Osteoblast (primary cell): ENCODE measurements around the gene SUMO3. TPM values are rescaled to one million over a fixed set of nuclear protein-coding genes. Genes with fewer than 3 reads are reported as not detected.

Experiments used
- DNase-seq: peaks from one replicate; pipeline ENCODE4 v3.0.0; 2011; ENCODE audit warnings: low spot score, mixed read lengths; ENCODE audit not compliant: insufficient read length; ENCODE audit errors: missing footprints
- H2AFZ ChIP-seq: 2 replicates; pipeline ENCODE4 v1.6.0; 2011; ENCODE audit warnings: mild to moderate bottlenecking, low read length
- H3K27ac ChIP-seq: 2 replicates; pipeline ENCODE4 v1.5.1; 2011; ENCODE audit warnings: mild to moderate bottlenecking, low read depth, low read length, moderate library complexity
- H3K27me3 ChIP-seq: 2 replicates; pipeline ENCODE4 v1.6.0; 2012; ENCODE audit warnings: mild to moderate bottlenecking, control low read depth, inconsistent platforms, low read length, moderate library complexity; ENCODE audit not compliant: insufficient read depth
- H3K36me3 ChIP-seq: 2 replicates; pipeline ENCODE4 v1.5.1; 2011; ENCODE audit warnings: mild to moderate bottlenecking, low read length, control low read depth, moderate library complexity; ENCODE audit not compliant: insufficient read depth
- H3K4me1 ChIP-seq: 2 replicates; pipeline ENCODE4 v1.5.1; 2011; ENCODE audit warnings: mild to moderate bottlenecking, low read length, control low read depth, moderate library complexity; ENCODE audit not compliant: insufficient read depth
- H3K4me2 ChIP-seq: 2 replicates; pipeline ENCODE4 v1.6.0; 2011; ENCODE audit warnings: mild to moderate bottlenecking, low read length; ENCODE audit not compliant: insufficient read depth
- H3K4me3 ChIP-seq: fragments of 200-600 bp; sonication (generic); 3 replicates; pipeline ENCODE4 v1.5.1; 2012; ENCODE audit warnings: mild to moderate bottlenecking, low read length, inconsistent platforms; ENCODE audit not compliant: insufficient read depth
- H3K79me2 ChIP-seq: 2 replicates; pipeline ENCODE4 v1.6.0; 2012; ENCODE audit warnings: mild to moderate bottlenecking, low read length, control low read depth, inconsistent platforms; ENCODE audit not compliant: insufficient read depth
- H3K9me3 ChIP-seq: 2 replicates; pipeline ENCODE4 v1.5.1; 2011; ENCODE audit warnings: low read depth, low read length, control low read depth
- H4K20me1 ChIP-seq: 2 replicates; pipeline ENCODE4 v1.6.0; 2012; ENCODE audit warnings: mild to moderate bottlenecking, low read length, control low read depth; ENCODE audit not compliant: insufficient read depth
- total RNA-seq: library from RNA; depleted of rRNA; stranded (reverse); fragments of >200 nt; gene quantifications from 2 replicates; pipeline ENCODE4 v1.2.3, GENCODE V29; 2012
- TF ChIP-seq, protein P1 (sequence below): IDR thresholded peaks from 2 replicates; pipeline ENCODE4 v1.5.1; 2011; ENCODE audit warnings: mild to moderate bottlenecking, low read depth, low read length, moderate library complexity; ENCODE audit errors: extremely low read depth

Gene SUMO3
- total RNA-seq, 1 donor = 80.7 TPM

DNA sequence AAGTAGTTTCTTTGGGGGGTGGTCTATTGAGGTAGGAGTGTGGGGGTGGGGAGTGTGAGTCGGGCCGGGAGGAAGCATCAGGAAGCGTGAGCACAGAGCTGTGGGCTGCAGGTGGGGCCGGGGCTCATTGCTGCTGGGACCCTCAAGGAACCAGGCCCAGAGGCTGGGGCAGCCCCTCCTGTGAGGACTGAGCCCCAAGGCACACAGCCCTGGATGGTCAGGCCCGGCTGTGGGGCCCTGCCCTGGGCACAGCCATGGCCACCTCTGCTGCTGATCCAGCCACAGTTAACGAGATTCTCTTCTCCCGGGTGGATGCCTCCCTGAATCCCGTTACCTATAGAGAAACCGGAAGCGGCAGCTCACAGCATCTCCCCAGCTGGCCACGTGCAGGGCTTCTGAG lies 22.9 kb upstream of the SUMO3 start:
- TF ChIP-seq, protein P1, sequence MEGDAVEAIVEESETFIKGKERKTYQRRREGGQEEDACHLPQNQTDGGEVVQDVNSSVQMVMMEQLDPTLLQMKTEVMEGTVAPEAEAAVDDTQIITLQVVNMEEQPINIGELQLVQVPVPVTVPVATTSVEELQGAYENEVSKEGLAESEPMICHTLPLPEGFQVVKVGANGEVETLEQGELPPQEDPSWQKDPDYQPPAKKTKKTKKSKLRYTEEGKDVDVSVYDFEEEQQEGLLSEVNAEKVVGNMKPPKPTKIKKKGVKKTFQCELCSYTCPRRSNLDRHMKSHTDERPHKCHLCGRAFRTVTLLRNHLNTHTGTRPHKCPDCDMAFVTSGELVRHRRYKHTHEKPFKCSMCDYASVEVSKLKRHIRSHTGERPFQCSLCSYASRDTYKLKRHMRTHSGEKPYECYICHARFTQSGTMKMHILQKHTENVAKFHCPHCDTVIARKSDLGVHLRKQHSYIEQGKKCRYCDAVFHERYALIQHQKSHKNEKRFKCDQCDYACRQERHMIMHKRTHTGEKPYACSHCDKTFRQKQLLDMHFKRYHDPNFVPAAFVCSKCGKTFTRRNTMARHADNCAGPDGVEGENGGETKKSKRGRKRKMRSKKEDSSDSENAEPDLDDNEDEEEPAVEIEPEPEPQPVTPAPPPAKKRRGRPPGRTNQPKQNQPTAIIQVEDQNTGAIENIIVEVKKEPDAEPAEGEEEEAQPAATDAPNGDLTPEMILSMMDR = no peak
- H3K27ac ChIP-seq = no peak overlapping the region
- no peak overlapping the region for H3K4me3 ChIP-seq
- no peaks in the 10 kb centered on the region for H3K9me3 ChIP-seq
- no peaks in the 10 kb centered on the region for H3K79me2 ChIP-seq
- H3K27me3 ChIP-seq = peaks cover 18% of the 10 kb centered on the region
- no peaks in the 10 kb centered on the region for H4K20me1 ChIP-seq
- H2AFZ ChIP-seq = no peak overlapping the region
- no peak overlapping the region for H3K4me2 ChIP-seq
- no peak for DNase-seq
- peaks cover 9% of the 10 kb centered on the region for H3K4me1 ChIP-seq
- no peaks in the 10 kb centered on the region for H3K36me3 ChIP-seq

DNA sequence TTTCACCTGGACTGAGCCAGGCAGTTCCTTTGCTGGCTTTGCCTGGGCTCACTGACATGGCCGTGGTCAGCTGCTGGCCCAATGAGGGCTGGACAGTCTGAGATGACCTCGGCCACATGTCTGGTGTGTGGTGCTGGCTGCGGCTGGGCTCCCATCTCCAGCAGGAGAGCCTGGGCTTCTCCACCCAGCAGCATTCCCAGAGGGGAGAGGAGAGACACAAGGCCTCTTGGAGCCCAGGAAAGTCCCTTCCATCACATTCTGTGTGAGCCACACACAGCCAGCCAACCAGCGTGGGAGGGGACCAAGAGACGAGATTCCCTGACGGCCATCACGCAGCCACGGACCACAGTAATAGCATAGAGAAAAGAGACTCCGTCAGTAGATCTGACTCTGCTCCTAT lies 21.1 kb upstream of the SUMO3 start:
- DNase-seq = no peak
- Histone ChIP-seq H3K9me3 (no peaks in the 10 kb centered on the region), H3K36me3 (no peaks in the 10 kb centered on the region), H4K20me1 (no peaks in the 10 kb centered on the region), H3K79me2 (no peaks in the 10 kb centered on the region), H2AFZ (no peak overlapping the region), H3K27me3 (peaks cover 10% of the 10 kb centered on the region), H3K4me2 (no peak overlapping the region), H3K27ac (no peak overlapping the region), H3K4me1 (peaks cover 4% of the 10 kb centered on the region), H3K4me3 (no peak overlapping the region)
- TF ChIP-seq, protein P1 = no peak

DNA sequence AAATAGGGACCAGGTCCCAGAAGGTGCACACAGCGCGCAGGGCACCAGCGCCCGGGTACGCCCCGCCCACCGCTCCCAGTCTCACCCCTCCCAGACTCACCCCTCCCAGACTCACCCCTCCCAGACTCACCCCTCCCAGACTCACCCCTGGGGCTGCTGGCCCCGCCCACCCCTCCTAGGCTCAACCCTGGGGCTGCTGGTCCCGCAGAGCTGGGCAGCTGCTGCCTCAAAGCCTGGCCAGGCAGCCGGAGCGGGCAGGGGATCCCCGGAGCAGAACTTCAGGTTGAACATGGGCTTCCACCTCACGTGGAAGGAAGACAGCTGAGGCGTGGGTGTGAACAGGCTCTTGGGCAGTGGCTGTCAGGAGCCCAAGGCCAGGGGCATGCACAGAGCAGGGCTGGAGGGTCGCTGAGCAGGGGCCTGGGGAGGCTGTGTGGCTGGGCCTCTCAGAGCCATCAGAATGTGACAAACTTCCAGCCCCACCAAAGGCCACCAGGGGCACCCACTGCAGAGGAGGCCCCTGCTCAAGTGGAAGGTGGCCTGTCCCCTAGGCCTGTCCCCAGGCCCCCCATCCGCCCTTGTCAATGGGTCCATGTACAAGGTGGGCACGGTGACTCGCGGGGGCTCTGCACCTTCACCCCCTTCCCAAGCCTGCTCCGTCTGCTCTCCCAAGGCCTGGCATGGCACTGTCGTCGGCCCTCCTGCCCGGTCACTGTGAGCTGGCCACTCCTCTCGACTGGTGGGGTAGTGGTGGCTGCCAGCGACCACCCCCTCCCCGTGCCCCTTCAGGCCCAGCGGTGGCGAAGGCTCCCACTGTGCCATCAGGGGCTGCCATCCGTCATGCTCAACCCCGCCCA lies 20.4 kb upstream of the SUMO3 start:
- DNase-seq = no peak
- no peak overlapping the region for H3K4me3 ChIP-seq
- no peak overlapping the region for H3K4me2 ChIP-seq
- peaks cover 10% of the 10 kb centered on the region for H3K27me3 ChIP-seq
- H3K4me1 ChIP-seq = peaks cover 4% of the 10 kb centered on the region
- H3K79me2 ChIP-seq = no peaks in the 10 kb centered on the region
- no peak overlapping the region for H2AFZ ChIP-seq
- no peaks in the 10 kb centered on the region for H4K20me1 ChIP-seq
- no peak overlapping the region for H3K27ac ChIP-seq
- H3K9me3 ChIP-seq = no peaks in the 10 kb centered on the region
- no peaks in the 10 kb centered on the region for H3K36me3 ChIP-seq
- TF ChIP-seq, protein P1 = no peak

DNA sequence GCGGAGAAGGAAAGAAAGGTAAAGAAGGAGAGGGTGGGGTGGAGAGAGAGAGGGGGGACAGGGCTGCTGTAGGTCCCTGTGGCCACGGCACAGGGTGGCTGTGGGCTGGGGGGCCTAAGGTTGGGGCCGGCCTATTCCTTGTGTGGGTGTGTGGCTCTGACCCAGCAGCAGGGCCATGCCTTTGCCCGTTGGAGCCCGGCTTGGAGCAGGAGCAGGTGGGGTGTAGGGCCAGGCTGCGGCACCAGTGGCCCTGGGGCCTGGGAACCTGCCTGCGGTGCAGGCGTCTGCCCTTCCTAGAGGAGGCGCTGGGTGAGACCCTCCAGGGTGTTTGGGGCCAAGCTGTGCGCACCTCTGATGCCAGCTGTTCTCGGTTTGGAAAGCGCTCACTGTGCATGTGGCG lies 19.7 kb upstream of the SUMO3 start:
- Histone ChIP-seq H3K36me3 (no peaks in the 10 kb centered on the region), H2AFZ (no peak overlapping the region), H3K27ac (no peak overlapping the region), H3K9me3 (no peaks in the 10 kb centered on the region), H4K20me1 (no peaks in the 10 kb centered on the region), H3K27me3 (peaks cover 6% of the 10 kb centered on the region), H3K4me2 (no peak overlapping the region), H3K4me3 (no peak overlapping the region), H3K4me1 (peaks cover 4% of the 10 kb centered on the region), H3K79me2 (no peaks in the 10 kb centered on the region)
- TF ChIP-seq, protein P1 = no peak
- no peak for DNase-seq
